AG04449 (cell line): ENCODE measurements around the gene PAX6.

Experiments
- CTCF ChIA-PET: fragments of 350-600 bp; formaldehyde crosslinking; extraction: SDS; loops from one replicate; lab custom pipeline; 2021; ENCODE audit warnings: antibody characterized with exemption; lab: Yijun Ruan, JAX
- POLR2A ChIA-PET: fragments of 400-600, 350-600 bp; formaldehyde crosslinking; extraction: SDS; loops from one replicate; lab custom pipeline; 2020; ENCODE audit warnings: antibody characterized with exemption, inconsistent platforms; lab: Yijun Ruan, JAX
- DNase-seq: peaks from one replicate; pipeline ENCODE4 v3.0.0-alpha.2; 2010; ENCODE audit warnings: low read depth, low spot score
- H3K4me3 ChIP-seq: 2 replicates; pipeline ENCODE4 v1.5.1; 2011; ENCODE audit warnings: low read depth, mild to moderate bottlenecking, control low read depth, low read length
- CTCF ChIP-seq: IDR thresholded peaks from one replicate; pipeline ENCODE4 v1.5.1; 2011; ENCODE audit warnings: mild to moderate bottlenecking, moderate library complexity, low read length, control low read depth, inconsistent platforms; ENCODE audit not compliant: insufficient read depth; ENCODE audit errors: missing control alignments

Gene PAX6

DNA sequence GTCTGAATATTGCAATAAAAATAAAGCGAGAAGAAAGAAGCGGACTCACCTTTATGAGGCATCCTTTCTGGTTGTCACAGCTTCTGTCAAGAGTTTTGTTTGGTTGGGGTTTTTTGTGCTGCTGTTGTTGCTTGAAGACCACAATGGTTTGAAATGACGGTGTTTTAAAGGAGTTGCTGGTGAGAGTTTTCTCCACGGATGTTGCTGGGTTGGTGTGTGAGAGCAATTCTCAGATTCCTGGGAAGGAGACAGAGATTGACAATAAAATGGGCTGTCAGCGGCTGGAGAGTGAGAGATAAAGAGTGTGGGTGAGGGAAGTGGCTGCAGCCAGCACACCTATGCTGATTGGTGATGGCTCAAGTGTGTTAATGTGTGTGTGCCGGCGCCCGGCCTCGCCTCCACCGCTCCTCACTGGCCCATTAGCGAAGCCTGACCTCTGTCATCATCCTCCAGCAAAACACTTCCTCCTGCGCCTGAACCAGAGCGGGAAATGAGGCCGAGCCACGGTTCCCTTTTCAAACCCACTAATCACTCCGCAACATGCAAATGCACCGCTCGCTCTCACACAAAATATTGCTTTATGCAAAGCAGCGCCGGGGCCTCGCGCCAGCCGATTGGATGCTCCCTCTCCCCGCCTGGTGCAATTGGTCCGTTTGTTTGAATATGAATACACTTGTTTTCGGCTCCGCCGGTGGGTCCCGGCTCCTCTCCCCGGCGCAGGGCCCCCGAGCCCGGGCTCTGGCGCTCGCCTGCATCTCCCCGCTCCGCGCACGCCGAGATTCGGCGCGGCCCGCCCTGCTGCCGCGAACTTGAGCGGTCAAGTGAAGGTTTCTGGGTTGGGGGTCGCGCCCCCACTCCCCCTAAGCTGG is at the start of gene PAX6:
TSS of gene PAX6 (minus strand) at position 544 of the 869 bp plus-strand sequence. CDS start 4,911 bp downstream, outside the sequence.
- no peak for DNase-seq
- CTCF ChIA-PET = interaction anchor here (0.6 to 1.4 kb wide), 2 partner anchors 13 to 158 kb away, joined by 3 read pairs; no protein-coding TSS in a partner anchor
- H3K4me3 ChIP-seq = peak within 1 kb of the TSS; percentile 54
- POLR2A ChIA-PET = no interaction called here
- TF ChIP-seq CTCF = no peak

GRCh38 chr11:31860391-31860790 is 49.3 kb upstream of the PAX6 start:
- TF ChIP-seq CTCF = no peak
- H3K4me3 ChIP-seq = no peak overlapping the region
- POLR2A ChIA-PET = no interaction called here
- CTCF ChIA-PET = interaction anchor here (1.3 kb wide), 1 partner anchor 11 kb away, joined by 3 read pairs; no protein-coding TSS in a partner anchor
- no peak for DNase-seq

GRCh38 chr11:31856248-31856647 is 45.1 kb upstream of the PAX6 start:
- no peak for DNase-seq
- POLR2A ChIA-PET = no interaction called here
- CTCF ChIA-PET = interaction anchor here (1.0 kb wide), 1 partner anchor 15 kb away, joined by 3 read pairs; no protein-coding TSS in a partner anchor
- no peak for TF ChIP-seq CTCF
- no peak overlapping the region for H3K4me3 ChIP-seq

- no peak for TF ChIP-seq CTCF
- H3K4me3 ChIP-seq = no peak overlapping the region
- ChIA-PET POLR2A (no interaction called here), CTCF (interaction anchor here (1.0 kb wide), 1 partner anchor 15 kb away, joined by 3 read pairs; no protein-coding TSS in a partner anchor)
- DNase-seq = no peak
Observed at GRCh38 chr11:31855466-31855865, 44.3 kb upstream of the PAX6 start.

DNA sequence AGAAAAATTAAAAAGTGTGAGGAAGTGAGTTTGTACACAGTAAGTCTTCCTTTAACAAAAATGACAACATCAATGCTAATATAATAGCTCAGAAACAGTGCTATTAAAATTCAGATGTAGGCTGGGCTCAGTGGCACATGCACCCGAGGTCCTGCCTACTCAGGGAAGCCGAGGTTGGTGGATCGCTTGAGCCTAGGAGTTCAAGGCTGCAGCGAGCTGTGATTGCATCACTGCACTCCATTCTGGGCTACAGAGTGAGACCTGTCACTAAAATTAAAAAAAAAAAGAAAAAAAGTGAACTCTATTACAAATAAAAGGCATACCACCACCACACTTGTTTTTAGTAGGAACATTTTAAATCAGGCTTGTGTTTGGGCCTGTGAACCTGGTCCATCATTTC is 39.2 kb upstream of the PAX6 start:
- ChIA-PET CTCF (no interaction called here), POLR2A (no interaction called here)
- no peak overlapping the region for H3K4me3 ChIP-seq
- no peak for DNase-seq
- no peak for TF ChIP-seq CTCF

DNA sequence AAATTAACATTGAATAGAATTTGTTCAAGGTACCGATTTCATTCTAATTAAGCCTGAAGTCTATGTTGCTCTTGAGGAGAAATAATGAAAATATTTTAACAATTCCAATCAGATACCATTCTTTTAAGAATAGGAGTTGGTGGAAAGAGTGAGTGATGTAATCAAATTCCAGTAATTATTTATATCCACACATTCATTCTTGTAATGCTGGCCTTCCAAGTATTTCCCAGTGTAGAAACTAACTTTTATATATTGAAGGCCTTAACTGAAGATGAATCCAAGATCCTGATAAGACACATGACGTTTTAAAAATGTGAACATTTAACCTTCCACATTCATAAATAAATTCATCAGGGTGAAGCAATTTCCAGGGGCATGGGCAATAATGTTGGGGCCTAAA is 36.6 kb upstream of the PAX6 start:
- no peak for TF ChIP-seq CTCF
- POLR2A ChIA-PET = no interaction called here
- H3K4me3 ChIP-seq = no peak overlapping the region
- no peak for DNase-seq
- CTCF ChIA-PET = no interaction called here
